HCT116 (cell line): Measurements from ENCODE around the gene KIN. TPM values are rescaled to one million over a fixed set of nuclear protein-coding genes. Genes with fewer than 3 reads are reported as not detected.
A peak's percentile ranks its signal among the peaks of the same experiment; 100 is the strongest.

Experiments used
- ATAC-seq: fragments of 200-7000 bp; cut with Tn5 transposase; 2 replicates; pipeline ENCODE4 v1.9.1; 2020; ENCODE audit warnings: mild to moderate bottlenecking, moderate library complexity
- BruUV-seq: library from RNA; stranded (reverse); fragments of 400-500 nt; replicated peaks from 2 replicates; lab custom pipeline; 2021; lab: Mats Ljungman, UMichigan
- CTCF ChIA-PET: fragments of 300-600 bp; sonication (Branson Sonifier 250); formaldehyde crosslinking; loops from one replicate; lab custom pipeline; 2021; ENCODE audit warnings: antibody characterized with exemption; lab: Charles Lee
- POLR2A ChIA-PET: fragments of 300-600, 350-600 bp; sonication (Branson Sonifier 250); formaldehyde crosslinking; loops from one replicate; lab custom pipeline; 2021; ENCODE audit warnings: antibody characterized with exemption; lab: Charles Lee
- RAD21 ChIA-PET, 2 experiments: fragments of 300-600 bp; sonication (Branson Sonifier 250); formaldehyde crosslinking; loops; one replicate each; lab custom pipeline; 2023; ENCODE audit warnings: low total read pairs in 2 of 2; ENCODE audit not compliant: uncharacterized antibody in 2 of 2, unreplicated experiment in 2 of 2, low non-redundant PET in 1 of 2; lab: Charles Lee
- DNase-seq: peaks from one replicate; pipeline ENCODE4 v3.0.0-alpha.2; 2010; ENCODE audit warnings: low read depth, low spot score
- H2AFZ ChIP-seq: fragments of 200-600 bp; shearing (Covaris generic), sonication (generic); 2 replicates; pipeline ENCODE4 v1.6.1; 2017; ENCODE audit warnings: low read depth, mixed run types, mixed read lengths, antibody characterized with exemption, low read length; ENCODE audit not compliant: poor library complexity, severe bottlenecking
- H3K27ac ChIP-seq: 2 replicates; pipeline ENCODE4 v1.5.1; 2012; ENCODE audit warnings: low read depth, low read length
- H3K27me3 ChIP-seq: fragments of 200-600 bp; sonication (generic); 2 replicates; pipeline ENCODE4 v1.6.1; 2016; ENCODE audit warnings: mixed run types, low read length, mixed read lengths; ENCODE audit not compliant: insufficient read depth
- H3K36me3 ChIP-seq, 2 experiments: fragments of 200-500 bp in 1 of 2; fragments of 200-600 bp in 1 of 2; sonication (Bioruptor generic) in 1 of 2; sonication (generic) in 1 of 2; 2 replicates each; pipeline versions ENCODE4 v1.5.1 to v1.6.1; 2014 to 2016; ENCODE audit warnings: low read length in 2 of 2, inconsistent platforms in 1 of 2, mixed read lengths in 1 of 2, mixed run types in 1 of 2; ENCODE audit not compliant: insufficient read depth in 2 of 2, control insufficient read depth in 1 of 2
- H3K4me1 ChIP-seq, 2 experiments: fragments of 200-600 bp in 1 of 2; sonication (generic) in 1 of 2; 2 replicates each; pipeline versions ENCODE4 v1.5.1 to v1.6.1; 2012 to 2017; ENCODE audit warnings: low read length in 2 of 2, inconsistent platforms in 1 of 2, mild to moderate bottlenecking in 1 of 2, mixed read lengths in 1 of 2, mixed run types in 1 of 2, moderate library complexity in 1 of 2; ENCODE audit not compliant: insufficient read depth in 2 of 2, control insufficient read depth in 1 of 2
- H3K4me2 ChIP-seq: fragments of 200-600 bp; sonication (generic); 2 replicates; pipeline ENCODE4 v1.6.1; 2017; ENCODE audit warnings: mixed run types, low read length, mixed read lengths
- H3K4me3 ChIP-seq, 2 experiments: fragments of 200-600 bp in 1 of 2; sonication (generic) in 1 of 2; replicated peaks in 1 of 2; 2 replicates each; pipeline ENCODE4 v1.5.1; 2011 to 2016; ENCODE audit warnings: low read length in 2 of 2, control low read depth in 1 of 2, low read depth in 1 of 2, mild to moderate bottlenecking in 1 of 2, mixed read lengths in 1 of 2, mixed run types in 1 of 2
- H3K79me2 ChIP-seq: fragments of 200-600 bp; sonication (generic); 2 replicates; pipeline ENCODE4 v1.6.1; 2017; ENCODE audit warnings: mild to moderate bottlenecking, mixed run types, low read length, moderate library complexity, mixed read lengths; ENCODE audit not compliant: insufficient read depth
- H3K9ac ChIP-seq: fragments of 200-600 bp; sonication (generic); 2 replicates; pipeline ENCODE4 v1.6.1; 2016; ENCODE audit warnings: low read length, mixed read lengths
- H3K9me2 ChIP-seq: fragments of 200-600 bp; sonication (generic), shearing (Covaris generic); 2 replicates; pipeline ENCODE4 v1.6.1; 2017; ENCODE audit warnings: mixed run types, mild to moderate bottlenecking, moderate library complexity; ENCODE audit not compliant: insufficient read depth
- H3K9me3 ChIP-seq, 2 experiments: fragments of 200-500 bp in 1 of 2; fragments of 200-600 bp in 1 of 2; sonication (Bioruptor generic) in 1 of 2; sonication (generic) in 1 of 2; 2 replicates each; pipeline ENCODE4 v1.6.1; 2014 to 2017; ENCODE audit warnings: low read length in 2 of 2, mixed read lengths in 2 of 2, inconsistent platforms in 1 of 2, low read depth in 1 of 2, mild to moderate bottlenecking in 1 of 2, mixed run types in 1 of 2, moderate library complexity in 1 of 2; ENCODE audit not compliant: control insufficient read depth in 1 of 2, insufficient read depth in 1 of 2
- H4K20me1 ChIP-seq: fragments of 200-600 bp; sonication (generic), shearing (Covaris generic); 2 replicates; pipeline ENCODE4 v1.6.1; 2017; ENCODE audit warnings: mixed run types, mild to moderate bottlenecking, moderate library complexity; ENCODE audit not compliant: insufficient read depth
- EGR1 ChIP-seq: IDR thresholded peaks from 2 replicates; pipeline ENCODE4 v1.6.1; 2012; ENCODE audit warnings: low read depth
- EZH2phosphoT487 ChIP-seq: fragments of 200-600 bp; IDR thresholded peaks from 2 replicates; pipeline ENCODE4 v1.6.1; 2018; ENCODE audit warnings: antibody characterized with exemption, borderline replicate concordance
- FOSL1 ChIP-seq: IDR thresholded peaks from 2 replicates; pipeline ENCODE4 v1.6.1; 2012; ENCODE audit warnings: low read depth
- JUND ChIP-seq: IDR thresholded peaks from 2 replicates; pipeline ENCODE4 v1.6.1; 2012
- SIN3A ChIP-seq: IDR thresholded peaks from 2 replicates; pipeline ENCODE4 v1.6.1; 2012; ENCODE audit warnings: low read depth
- SP1 ChIP-seq: IDR thresholded peaks from 2 replicates; pipeline ENCODE4 v1.6.1; 2012; ENCODE audit warnings: low read depth
- intact Hi-C: fragments of 100-400 bp; cut with micrococcal nuclease; formaldehyde crosslinking; loops from 2 replicates; pipeline ENCODE4 v1.10.0; 2022
- total RNA-seq: library from RNA; stranded (reverse); gene quantifications from one replicate; pipeline ENCODE4 v1.2.1, GENCODE V29; 2021; ENCODE audit not compliant: unreplicated experiment

Gene KIN
- total RNA-seq, 1 experiment from 2014 or later, result 13.6 TPM

DNA sequence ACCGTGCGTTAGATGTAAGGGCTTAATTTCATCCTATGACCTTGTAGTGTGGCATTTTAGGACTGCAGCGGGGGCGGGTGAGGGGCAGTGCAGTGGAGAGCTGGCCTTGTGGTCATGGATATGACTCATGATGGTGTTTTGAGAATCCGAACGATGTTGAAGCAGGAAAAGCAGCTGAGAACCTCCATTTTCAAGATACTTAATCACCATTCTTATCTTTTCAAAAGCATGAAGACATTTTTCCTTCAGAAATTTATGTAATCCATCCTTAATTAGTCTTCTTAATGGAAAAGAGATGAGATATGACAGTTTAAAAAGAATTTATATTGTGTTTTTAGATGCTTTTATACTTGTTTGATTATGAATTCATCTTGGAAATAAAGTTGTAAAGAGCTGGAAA, 9.8 kb upstream of the KIN start:
- H3K27me3 ChIP-seq, result no peaks in the 10 kb centered on the region
- ChIA-PET CTCF (no interaction called here), POLR2A (no interaction called here), RAD21 (no interaction called here)
- intact Hi-C loops, result no loop called here
- H3K79me2 ChIP-seq, result peaks cover 66% of the 10 kb centered on the region
- no peak overlapping the region for H3K27ac ChIP-seq
- peak overlapping the region in 1 of 2 experiments; percentile 34; a peak in 1 of 4 replicates for H3K4me3 ChIP-seq
- peaks cover 24% of the 10 kb centered on the region; the same call in 1 of the 2 replicates for H4K20me1 ChIP-seq
- peaks cover 28 to 40% of the 10 kb centered on the region in 2 experiments for H3K36me3 ChIP-seq
- peaks cover 12 to 29% of the 10 kb centered on the region in 2 experiments; a peak in 3 of 4 replicates for H3K4me1 ChIP-seq
- no peaks in the 10 kb centered on the region for H3K9me3 ChIP-seq
- peak overlapping the region; percentile 13; the same call in 1 of the 2 replicates for H3K9ac ChIP-seq
- H2AFZ ChIP-seq, result no peak overlapping the region
- BruUV-seq, result no TSS peak
- DNase-seq (peak; percentile 49), ATAC-seq (peak; percentile 88)
- no peak for TF ChIP-seq SIN3A
- TF ChIP-seq EGR1, result peak; percentile 64
- peak; percentile 37; the same call in 1 of the 2 replicates for TF ChIP-seq SP1
- peak; percentile 37 for TF ChIP-seq JUND
- TF ChIP-seq FOSL1, result peak; percentile 47; the same call in 1 of the 2 replicates
- TF ChIP-seq, all 23 proteins: peak for 4
- Histone ChIP-seq H3K9me2 (no peaks in the 10 kb centered on the region), H3K4me2 (peak overlapping the region; percentile 66)

GRCh38 chr10:7795605-7796004, 7.8 kb upstream of the KIN start:
- CTCF ChIA-PET, result no interaction called here
- POLR2A ChIA-PET, result no interaction called here
- no peak overlapping the region for H3K4me2 ChIP-seq
- no peaks in the 10 kb centered on the region for H3K9me2 ChIP-seq
- no peak for ATAC-seq
- no peak overlapping the region for H2AFZ ChIP-seq
- no peak overlapping the region for H3K27ac ChIP-seq
- RAD21 ChIA-PET, result no interaction called here
- H3K4me3 ChIP-seq, result no peak overlapping the region
- H3K27me3 ChIP-seq, result no peaks in the 10 kb centered on the region
- DNase-seq, result no peak
- BruUV-seq, result no TSS peak
- peaks cover 24% of the 10 kb centered on the region; the same call in 1 of the 2 replicates for H4K20me1 ChIP-seq
- no peak for TF ChIP-seq EZH2phosphoT487
- H3K79me2 ChIP-seq, result peaks cover 80% of the 10 kb centered on the region
- H3K9ac ChIP-seq, result no peak overlapping the region
- peaks cover 13 to 25% of the 10 kb centered on the region in 2 experiments for H3K36me3 ChIP-seq
- H3K4me1 ChIP-seq, result peaks cover 16 to 38% of the 10 kb centered on the region in 2 experiments; a peak in 3 of 4 replicates
- intact Hi-C loops, result no loop called here
- no peaks in the 10 kb centered on the region for H3K9me3 ChIP-seq
